EH (cell line): ENCODE measurements around the gene CYP2W1.
A peak's percentile ranks its signal among the peaks of the same experiment; 100 is the strongest.
"Not testable (repeated sequence)": the region's sequence is repeated elsewhere in the genome, so short reads cannot be mapped to it uniquely, and the experiment has no call there.

Experiments
- DNase-seq: peaks from one replicate; pipeline ENCODE4 v3.0.0-alpha.2; 2015; ENCODE audit warnings: low read depth

CYP2W1 gene

GRCh38 chr7:1028775-1029636 lies 46.0 kb downstream of the CYP2W1 start:
- DNase-seq = peak; percentile 95

- no peak for DNase-seq
Observed at GRCh38 chr7:1029637-1030443, 46.9 kb downstream of the CYP2W1 start.

- no peak for DNase-seq
Observed at GRCh38 chr7:1030444-1031070, 47.6 kb downstream of the CYP2W1 start.

- DNase-seq = no peak
Observed at GRCh38 chr7:1031716-1032455, 48.9 kb downstream of the CYP2W1 start.

GRCh38 chr7:1032536-1033181 lies 49.7 kb downstream of the CYP2W1 start:
- DNase-seq = no peak

- DNase-seq = no peak
Observed at GRCh38 chr7:1033546-1034145, 50.7 kb downstream of the CYP2W1 start.

GRCh38 chr7:1034769-1035168 lies 51.8 kb downstream of the CYP2W1 start:
- DNase-seq = not testable (repeated sequence)

GRCh38 chr7:1036164-1036928 lies 53.4 kb downstream of the CYP2W1 start:
- DNase-seq = not testable (repeated sequence)
